ENCODE data around the gene SLC28A2.
A peak's percentile ranks its signal among the peaks of the same experiment; 100 is the strongest.
"Not testable (repeated sequence)": the region's sequence is repeated elsewhere in the genome, so short reads cannot be mapped to it uniquely, and the experiment has no call there.

The SLC28A2 gene

GRCh38 chr15:45251888-45252287, at the start of gene SLC28A2:
Gene SLC28A2, plus strand, starts transcription at chr15:45252234. Its CDS starts 982 bp downstream, at chr15:45253216.
- DNase-seq = no peak

GRCh38 chr15:45203182-45203581, 48.9 kb upstream of the SLC28A2 start:
- DNase-seq = no peak

- peak in 2 of 4 experiments; percentile 7 to 20 for DNase-seq
Observed at GRCh38 chr15:45205192-45205591, 46.8 kb upstream of the SLC28A2 start.

GRCh38 chr15:45212493-45212892, 39.5 kb upstream of the SLC28A2 start:
- DNase-seq = no peak

GRCh38 chr15:45221053-45221599, 30.9 kb upstream of the SLC28A2 start:
- no peak for DNase-seq

GRCh38 chr15:45221967-45222366, 30.1 kb upstream of the SLC28A2 start:
- DNase-seq = no peak

- no peak for DNase-seq
Observed at GRCh38 chr15:45224621-45225217, 27.3 kb upstream of the SLC28A2 start.

GRCh38 chr15:45225506-45226273, 26.3 kb upstream of the SLC28A2 start:
- DNase-seq = no peak

GRCh38 chr15:45228931-45229330, 23.1 kb upstream of the SLC28A2 start:
- no peak for DNase-seq

GRCh38 chr15:45230245-45230965, 21.6 kb upstream of the SLC28A2 start:
- no peak for DNase-seq

GRCh38 chr15:45231132-45231531, 20.9 kb upstream of the SLC28A2 start:
- DNase-seq = no peak

GRCh38 chr15:45231864-45232562, 20.0 kb upstream of the SLC28A2 start:
- no peak for DNase-seq

GRCh38 chr15:45234562-45235235, 17.3 kb upstream of the SLC28A2 start:
- DNase-seq = no peak

- not testable (repeated sequence) for DNase-seq
Observed at GRCh38 chr15:45236806-45237205, 15.2 kb upstream of the SLC28A2 start.

- DNase-seq = no peak
Observed at GRCh38 chr15:45242289-45242688, 9.7 kb upstream of the SLC28A2 start.

- no peak for DNase-seq
Observed at GRCh38 chr15:45249125-45249780, 2.8 kb upstream of the SLC28A2 start.

GRCh38 chr15:45253330-45253729, 1.3 kb downstream of the SLC28A2 start:
- no peak for DNase-seq

GRCh38 chr15:45254405-45254804, 2.4 kb downstream of the SLC28A2 start:
- DNase-seq = no peak

- DNase-seq = not testable (repeated sequence)
Observed at GRCh38 chr15:45254824-45255223, 2.8 kb downstream of the SLC28A2 start.

- DNase-seq = no peak
Observed at GRCh38 chr15:45259796-45260195, 7.8 kb downstream of the SLC28A2 start.

- no peak for DNase-seq
Observed at GRCh38 chr15:45262906-45263461, 10.9 kb downstream of the SLC28A2 start.

All from activated naive CD4-positive, alpha-beta T cell (primary cell).